K562 (cell line): ENCODE results near the gene OCIAD2. TPM values are rescaled to one million over a fixed set of nuclear protein-coding genes. Genes with fewer than 3 reads are reported as not detected.

Experiments
- ATAC-seq: fragments of 200-7000 bp; cut with Tn5 transposase; 3 replicates; pipeline ENCODE4 v1.9.1; 2020; ENCODE audit warnings: moderate library complexity
- BruUV-seq: library from RNA; stranded (reverse); fragments of 400-500 nt; replicated peaks from 2 replicates; lab custom pipeline; 2021; lab: Mats Ljungman, UMichigan
- CTCF ChIA-PET: fragments of 300-600 bp; formaldehyde crosslinking; extraction: SDS; loops from one replicate; lab custom pipeline; 2021; ENCODE audit warnings: low intra/inter-chr PET ratio; lab: Yijun Ruan, JAX
- POLR2A ChIA-PET: fragments of 300-600, 350-650 bp; sonication (Branson Sonifier 250); formaldehyde crosslinking; extraction: SDS; loops from one replicate; lab custom pipeline; 2021; ENCODE audit warnings: antibody characterized with exemption, inconsistent platforms; lab: Yijun Ruan, JAX
- DNase-seq, 4 experiments: peaks; one replicate each; pipeline versions ENCODE4 v3.0.0 to v3.0.0-alpha.2; 2011 to 2018; ENCODE audit warnings: low spot score in 3 of 4, mixed read lengths in 3 of 4; ENCODE audit errors: extremely low read depth in 1 of 4
- FAIRE-seq: peaks from 2 replicates; lab custom pipeline; 2011; peaks lifted over from hg19 to GRCh38; lab: Jason Lieb, UNC
- H2AFZ ChIP-seq: 2 replicates; pipeline ENCODE4 v1.6.0; 2011; ENCODE audit warnings: low read depth, low read length, control low read depth, inconsistent platforms
- H3K27ac ChIP-seq: fragments of 200-600 bp; 3 replicates; pipeline ENCODE4 v1.8.0; 2011; ENCODE audit warnings: low read depth, mild to moderate bottlenecking, control low read depth, inconsistent platforms, low read length, moderate library complexity, mixed read lengths; ENCODE audit errors: extremely low read depth
- H3K27me3 ChIP-seq, 2 experiments: fragments of 300-600 bp in 1 of 2; 2 replicates in 1 of 2; 3 replicates in 1 of 2; pipeline versions ENCODE4 v1.6.0 to v1.8.0; 2011; ENCODE audit warnings: inconsistent platforms in 2 of 2, low read length in 2 of 2, mild to moderate bottlenecking in 1 of 2, mixed read lengths in 1 of 2, moderate library complexity in 1 of 2; ENCODE audit not compliant: control insufficient read depth in 2 of 2, insufficient read depth in 2 of 2
- H3K36me3 ChIP-seq: fragments of 300-600 bp; 3 replicates; pipeline ENCODE4 v1.8.0; 2011; ENCODE audit warnings: mild to moderate bottlenecking, low read length, inconsistent platforms; ENCODE audit not compliant: control insufficient read depth, insufficient read depth
- H3K4me1 ChIP-seq, 2 experiments: fragments of 200-600 bp in 1 of 2; replicated peaks in 1 of 2; 2 replicates in 1 of 2; 3 replicates in 1 of 2; pipeline versions ENCODE4 v1.5.1 to v1.8.0; 2011; ENCODE audit warnings: inconsistent platforms in 2 of 2, low read length in 2 of 2, mild to moderate bottlenecking in 1 of 2, mixed read lengths in 1 of 2, moderate library complexity in 1 of 2; ENCODE audit not compliant: control insufficient read depth in 2 of 2, insufficient read depth in 2 of 2
- H3K4me2 ChIP-seq: 2 replicates; pipeline ENCODE4 v1.6.1; 2011; ENCODE audit warnings: low read length, control low read depth, inconsistent platforms, mixed read lengths; ENCODE audit not compliant: insufficient read depth
- H3K4me3 ChIP-seq: fragments of 200-600 bp; sonication (generic), shearing (Covaris generic); 2 replicates; pipeline ENCODE4 v1.5.1; 2016; ENCODE audit warnings: control low read depth, inconsistent platforms
- H3K79me2 ChIP-seq: fragments of 200-600 bp; 3 replicates; pipeline ENCODE4 v1.8.0; 2011; ENCODE audit warnings: low read length, inconsistent platforms; ENCODE audit not compliant: control insufficient read depth, insufficient read depth
- H3K9ac ChIP-seq, 2 experiments: 2 replicates each; pipeline versions ENCODE4 v1.6.0 to v1.6.1; 2011; ENCODE audit warnings: low read depth in 2 of 2, low read length in 2 of 2, control low read depth in 1 of 2, inconsistent platforms in 1 of 2, mild to moderate bottlenecking in 1 of 2, mixed read lengths in 1 of 2; ENCODE audit not compliant: insufficient read depth in 1 of 2
- H3K9me1 ChIP-seq: one replicate; pipeline ENCODE4 v1.6.0; 2011; ENCODE audit warnings: inconsistent platforms, mild to moderate bottlenecking, low read length, moderate library complexity; ENCODE audit not compliant: control insufficient read depth, insufficient read depth
- H3K9me3 ChIP-seq: replicated peaks from 2 replicates; pipeline ENCODE4 v1.5.1; 2011; ENCODE audit warnings: low read depth, low read length, inconsistent platforms; ENCODE audit not compliant: control insufficient read depth, insufficient read depth
- H4K20me1 ChIP-seq: replicated peaks from 2 replicates; pipeline ENCODE4 v1.6.1; 2011; ENCODE audit warnings: low read length, inconsistent platforms, mixed read lengths; ENCODE audit not compliant: control insufficient read depth, insufficient read depth
- BCOR ChIP-seq: fragments of 450-650 bp; IDR thresholded peaks from 2 replicates; pipeline ENCODE4 v1.6.1; 2016
- CBX8 ChIP-seq: fragments of 200-600 bp; sonication (generic); IDR thresholded peaks from 2 replicates; pipeline ENCODE4 v1.6.1; 2012; ENCODE audit warnings: borderline replicate concordance, mixed run types, low read depth, mild to moderate bottlenecking, moderate library complexity, mixed read lengths, low read length, control low read depth, inconsistent platforms; ENCODE audit not compliant: poor library complexity, severe bottlenecking; ENCODE audit errors: extremely low read depth
- CSDE1 ChIP-seq, 2 experiments: fragments of 450-650 bp; IDR thresholded peaks; 2 replicates each; pipeline ENCODE4 v1.6.1; 2016; ENCODE audit warnings: mild to moderate bottlenecking in 1 of 2
- RBM25 ChIP-seq: fragments of 200-400 bp; formaldehyde crosslinking; IDR thresholded peaks from 2 replicates; pipeline ENCODE4 v1.6.1; 2018; ENCODE audit warnings: low read length, low read depth, moderate library complexity; ENCODE audit not compliant: severe bottlenecking
- TOE1 ChIP-seq, 2 experiments: fragments of 450-650 bp in 1 of 2; sonication (generic) in 1 of 2; formaldehyde crosslinking in 1 of 2; IDR thresholded peaks; 2 replicates each; pipeline versions ENCODE4 v1.7.1 to v1.8.0; 2016 to 2022; ENCODE audit warnings: borderline replicate concordance in 2 of 2, mild to moderate bottlenecking in 2 of 2, antibody characterized with exemption in 1 of 2, inconsistent platforms in 1 of 2, low read depth in 1 of 2, missing genetic modification reagents in 1 of 2, moderate library complexity in 1 of 2
- WGBS: fragments of 100-300 bp; shearing (Covaris generic); methylation state at CpG from one replicate; pipeline ENCODE4 v1.1.6; 2016; ENCODE audit warnings: low coverage, mixed read lengths; ENCODE audit not compliant: insufficient coverage; ENCODE audit errors: missing lambda C conversion rate; 5-methylcytosine and 5-hydroxymethylcytosine counted together
- in situ Hi-C: fragments of 300-500 bp; cut with MboI; formaldehyde crosslinking; loops from 4 replicates; pipeline ENCODE4 v1.15.0; 2018; ENCODE audit warnings: inconsistent platforms, mixed read lengths
- intact Hi-C: fragments of 100-400 bp; cut with micrococcal nuclease; formaldehyde crosslinking; loops from 2 replicates; pipeline ENCODE4 v1.14.2; 2022
- polyA plus RNA-seq, 8 experiments: library from polyadenylated mRNA; depleted of rRNA in 4 of 8; stranded (reverse) in 5 of 8; unstranded in 3 of 8; fragments of >200 nt; fragmentation: Nextera tagmentation in 2 of 8; fragmentation: Illumina TruSeq in 1 of 8; extraction: Ambion mirVana in 2 of 8; extraction: Trizol in 1 of 8; gene quantifications; 2 replicates each; pipeline versions ENCODE4 v1.2.1 to v1.2.3, GENCODE V29; 2011 to 2014; ENCODE audit warnings: inconsistent platforms in 1 of 8, missing spikeins in 1 of 8
- total RNA-seq, 7 experiments: library from RNA; depleted of rRNA in 6 of 7; stranded (reverse); fragments of >200 nt in 6 of 7; fragmentation: Illumina TruSeq in 2 of 7; extraction: Trizol in 2 of 7; gene quantifications; 2 replicates each; pipeline versions ENCODE4 v1.2.1 to v1.2.3, GENCODE V29; 2011 to 2021; ENCODE audit warnings: low replicate concordance in 1 of 7

Gene OCIAD2
- total and polyA plus RNA-seq, 9 of the 15 experiments (the other 6 are each of a cell fraction or from before 2014, with no cell fraction given): 0.11 to 0.98 TPM; not detected in 7

GRCh38 chr4:48945981-48946380 lies 39.4 kb upstream of the OCIAD2 start:
- FAIRE-seq (no peak), ATAC-seq (no peak), DNase-seq (no peak)
- Histone ChIP-seq H3K4me1 (no peaks in the 10 kb centered on the region; a peak in 2 of 5 replicates), H3K9ac (no peak overlapping the region), H3K79me2 (no peaks in the 10 kb centered on the region), H3K4me2 (no peak overlapping the region), H3K36me3 (no peaks in the 10 kb centered on the region), H4K20me1 (no peaks in the 10 kb centered on the region), H3K9me1 (no peaks in the 10 kb centered on the region), H3K27ac (no peak overlapping the region), H3K4me3 (no peak overlapping the region), H3K27me3 (peaks cover 0 to 4% of the 10 kb centered on the region in 2 experiments; a peak in 1 of 5 replicates), H2AFZ (no peak overlapping the region), H3K9me3 (no peaks in the 10 kb centered on the region)
- POLR2A ChIA-PET: no interaction called here
- no TSS peak for BruUV-seq
- intact Hi-C loops (no loop called here), in situ Hi-C loops (no loop called here)
- CTCF ChIA-PET: no interaction called here
- no peak for TF ChIP-seq BCOR
- no peak for TF ChIP-seq CSDE1 (IDR thresholded peaks at IDR 0.05)
- no peak for TF ChIP-seq CBX8
- TF ChIP-seq RBM25: no peak
- TF ChIP-seq TOE1 (IDR thresholded peaks at IDR 0.05; ENCODE audit: borderline replicate concordance): no peak
- TF ChIP-seq TOE1 (CRISPR knock-in tag; IDR thresholded peaks at IDR 0.05; ENCODE audit: borderline replicate concordance, low read depth): no peak
- WGBS: 6% methylated on average over 2 of the region's 2 CpGs
